Fibroblast of mammary gland (primary cell): ENCODE data around the gene CNGB1.

Experiments
- DNase-seq: peaks from one replicate; pipeline ENCODE4 v3.0.0-alpha.2; 2010; ENCODE audit warnings: low read depth
- H3K4me3 ChIP-seq: 2 replicates; pipeline ENCODE4 v1.5.1; 2011; ENCODE audit warnings: low read depth, mild to moderate bottlenecking, low read length, moderate library complexity; ENCODE audit not compliant: control insufficient read depth
- CTCF ChIP-seq: conservative IDR thresholded peaks from 2 replicates; pipeline ENCODE4 v1.5.1; 2011; ENCODE audit warnings: low read depth, low read length, inconsistent platforms; ENCODE audit not compliant: control insufficient read depth, insufficient read depth

The CNGB1 gene

GRCh38 chr16:57997176-57997527, 26.2 kb upstream of the CNGB1 start:
- no peak overlapping the region for H3K4me3 ChIP-seq
- no peak for TF ChIP-seq CTCF
- no peak for DNase-seq

- no peak for TF ChIP-seq CTCF
- no peak overlapping the region for H3K4me3 ChIP-seq
- DNase-seq: no peak
Observed at GRCh38 chr16:57996406-57997175, 25.7 kb upstream of the CNGB1 start.

- DNase-seq: no peak
- TF ChIP-seq CTCF: no peak
- no peak overlapping the region for H3K4me3 ChIP-seq
Observed at GRCh38 chr16:57995721-57996405, 24.9 kb upstream of the CNGB1 start.

GRCh38 chr16:57994778-57995177, 23.9 kb upstream of the CNGB1 start:
- no peak overlapping the region for H3K4me3 ChIP-seq
- peak; percentile 32 for DNase-seq
- peak; percentile 40 for TF ChIP-seq CTCF

GRCh38 chr16:57994361-57994760, 23.4 kb upstream of the CNGB1 start:
- no peak for TF ChIP-seq CTCF
- no peak overlapping the region for H3K4me3 ChIP-seq
- no peak for DNase-seq

GRCh38 chr16:57993897-57994296, 23.0 kb upstream of the CNGB1 start:
- TF ChIP-seq CTCF: no peak
- no peak for DNase-seq
- no peak overlapping the region for H3K4me3 ChIP-seq
